PFSK-1 (cell line): ENCODE data around the gene ACKR2.

Source experiments
- FOXP2 ChIP-seq: optimal IDR thresholded peaks from 2 replicates; pipeline ENCODE3; 2011; ENCODE audit warnings: borderline replicate concordance, control low read depth, inconsistent platforms; ENCODE audit not compliant: insufficient read depth; ENCODE audit errors: extremely low read length, extremely low read depth
- POLR2AphosphoS5 ChIP-seq: IDR thresholded peaks from 2 replicates; pipeline ENCODE4 v1.6.1; 2012; ENCODE audit warnings: low read depth, mild to moderate bottlenecking, control low read depth, low read length, moderate library complexity
- SIN3A ChIP-seq: IDR thresholded peaks from 2 replicates; pipeline ENCODE4 v1.6.1; 2012; ENCODE audit warnings: mild to moderate bottlenecking, low read length, moderate library complexity, borderline replicate concordance; ENCODE audit not compliant: insufficient read depth
- TAF1 ChIP-seq: IDR thresholded peaks from 2 replicates; pipeline ENCODE4 v1.6.1; 2012; ENCODE audit warnings: low read length, control low read depth, borderline replicate concordance; ENCODE audit not compliant: insufficient read depth
- TF ChIP-seq, protein P1 (sequence below), 2 experiments: IDR thresholded peaks; 2 replicates each; pipeline versions ENCODE4 v1.6.1 to v1.8.0; 2011 to 2012; ENCODE audit warnings: low read depth in 2 of 2, low read length in 2 of 2, control low read depth in 1 of 2, inconsistent platforms in 1 of 2, mild to moderate bottlenecking in 1 of 2, moderate library complexity in 1 of 2; ENCODE audit not compliant: insufficient read depth in 1 of 2

ACKR2 gene

DNA sequence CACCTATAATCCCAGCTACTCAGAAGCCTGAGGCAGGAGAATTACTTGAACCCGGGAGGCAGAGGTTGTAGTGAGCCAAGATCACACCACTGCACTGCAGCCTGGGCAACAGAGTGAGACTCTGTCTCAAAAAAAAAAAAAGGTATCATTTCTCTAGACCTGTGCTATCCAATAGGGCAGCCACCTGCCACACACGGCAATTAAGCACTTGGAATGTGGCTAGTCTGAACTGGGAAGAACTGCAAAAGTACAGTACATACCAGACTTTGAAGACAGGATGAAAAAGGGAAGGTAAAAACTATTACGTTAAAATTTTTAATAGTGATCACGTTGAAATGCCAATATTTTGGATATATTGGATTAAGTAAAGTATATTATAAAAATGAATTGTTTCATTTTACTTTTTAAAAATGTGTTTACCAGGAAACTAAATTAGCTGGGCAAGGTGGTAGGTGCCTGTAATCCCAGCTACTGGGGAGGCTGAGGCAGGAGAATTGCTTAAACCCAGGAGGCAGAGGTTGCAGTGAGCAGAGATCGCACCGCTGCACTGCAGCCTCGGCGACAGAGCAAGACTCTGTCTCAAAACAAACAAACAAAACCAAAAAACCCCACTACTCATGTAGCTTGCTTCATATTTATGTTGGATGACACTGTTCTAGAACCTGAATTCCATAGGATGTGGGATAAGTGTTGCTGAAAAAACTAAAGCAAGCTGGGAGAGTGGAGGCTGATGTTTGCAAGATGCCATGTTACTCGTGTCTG lies 64.2 kb downstream of the ACKR2 start:
- TF ChIP-seq POLR2AphosphoS5 = no peak
- TF ChIP-seq TAF1 = no peak
- TF ChIP-seq SIN3A = no peak
- no peak for TF ChIP-seq FOXP2
- TF ChIP-seq, protein P1, sequence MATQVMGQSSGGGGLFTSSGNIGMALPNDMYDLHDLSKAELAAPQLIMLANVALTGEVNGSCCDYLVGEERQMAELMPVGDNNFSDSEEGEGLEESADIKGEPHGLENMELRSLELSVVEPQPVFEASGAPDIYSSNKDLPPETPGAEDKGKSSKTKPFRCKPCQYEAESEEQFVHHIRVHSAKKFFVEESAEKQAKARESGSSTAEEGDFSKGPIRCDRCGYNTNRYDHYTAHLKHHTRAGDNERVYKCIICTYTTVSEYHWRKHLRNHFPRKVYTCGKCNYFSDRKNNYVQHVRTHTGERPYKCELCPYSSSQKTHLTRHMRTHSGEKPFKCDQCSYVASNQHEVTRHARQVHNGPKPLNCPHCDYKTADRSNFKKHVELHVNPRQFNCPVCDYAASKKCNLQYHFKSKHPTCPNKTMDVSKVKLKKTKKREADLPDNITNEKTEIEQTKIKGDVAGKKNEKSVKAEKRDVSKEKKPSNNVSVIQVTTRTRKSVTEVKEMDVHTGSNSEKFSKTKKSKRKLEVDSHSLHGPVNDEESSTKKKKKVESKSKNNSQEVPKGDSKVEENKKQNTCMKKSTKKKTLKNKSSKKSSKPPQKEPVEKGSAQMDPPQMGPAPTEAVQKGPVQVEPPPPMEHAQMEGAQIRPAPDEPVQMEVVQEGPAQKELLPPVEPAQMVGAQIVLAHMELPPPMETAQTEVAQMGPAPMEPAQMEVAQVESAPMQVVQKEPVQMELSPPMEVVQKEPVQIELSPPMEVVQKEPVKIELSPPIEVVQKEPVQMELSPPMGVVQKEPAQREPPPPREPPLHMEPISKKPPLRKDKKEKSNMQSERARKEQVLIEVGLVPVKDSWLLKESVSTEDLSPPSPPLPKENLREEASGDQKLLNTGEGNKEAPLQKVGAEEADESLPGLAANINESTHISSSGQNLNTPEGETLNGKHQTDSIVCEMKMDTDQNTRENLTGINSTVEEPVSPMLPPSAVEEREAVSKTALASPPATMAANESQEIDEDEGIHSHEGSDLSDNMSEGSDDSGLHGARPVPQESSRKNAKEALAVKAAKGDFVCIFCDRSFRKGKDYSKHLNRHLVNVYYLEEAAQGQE (IDR thresholded peaks at IDR 0.05; ENCODE audit: insufficient read depth in 1 of 2, low read depth in 2 of 2, low read length in 2 of 2) = no peak

DNA sequence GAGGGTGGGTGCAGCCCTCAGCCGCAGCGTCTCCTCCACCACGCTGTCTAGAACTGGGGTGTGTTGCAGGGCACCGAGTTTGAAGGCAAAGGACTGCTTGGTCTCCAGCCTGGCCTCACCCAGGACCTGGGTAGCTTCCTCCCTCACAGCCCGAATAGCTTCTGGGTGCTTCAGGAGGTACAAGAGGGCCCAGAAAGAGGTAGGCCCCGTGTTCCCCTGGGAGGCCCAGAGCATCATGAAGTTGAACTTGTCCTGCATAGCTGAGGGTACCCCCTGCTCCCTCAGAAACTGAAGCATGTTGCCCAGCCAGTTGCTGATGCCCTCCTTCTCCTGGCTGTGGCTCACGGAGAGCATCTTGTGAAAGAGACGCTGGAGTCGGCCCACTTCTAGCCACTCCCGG lies 65.5 kb downstream of the ACKR2 start:
- TF ChIP-seq POLR2AphosphoS5 (no peak), FOXP2 (no peak), TAF1 (no peak), SIN3A (no peak)
- TF ChIP-seq, protein P1 (IDR thresholded peaks at IDR 0.05; ENCODE audit: insufficient read depth in 1 of 2, low read depth in 2 of 2, low read length in 2 of 2) = no peak

DNA sequence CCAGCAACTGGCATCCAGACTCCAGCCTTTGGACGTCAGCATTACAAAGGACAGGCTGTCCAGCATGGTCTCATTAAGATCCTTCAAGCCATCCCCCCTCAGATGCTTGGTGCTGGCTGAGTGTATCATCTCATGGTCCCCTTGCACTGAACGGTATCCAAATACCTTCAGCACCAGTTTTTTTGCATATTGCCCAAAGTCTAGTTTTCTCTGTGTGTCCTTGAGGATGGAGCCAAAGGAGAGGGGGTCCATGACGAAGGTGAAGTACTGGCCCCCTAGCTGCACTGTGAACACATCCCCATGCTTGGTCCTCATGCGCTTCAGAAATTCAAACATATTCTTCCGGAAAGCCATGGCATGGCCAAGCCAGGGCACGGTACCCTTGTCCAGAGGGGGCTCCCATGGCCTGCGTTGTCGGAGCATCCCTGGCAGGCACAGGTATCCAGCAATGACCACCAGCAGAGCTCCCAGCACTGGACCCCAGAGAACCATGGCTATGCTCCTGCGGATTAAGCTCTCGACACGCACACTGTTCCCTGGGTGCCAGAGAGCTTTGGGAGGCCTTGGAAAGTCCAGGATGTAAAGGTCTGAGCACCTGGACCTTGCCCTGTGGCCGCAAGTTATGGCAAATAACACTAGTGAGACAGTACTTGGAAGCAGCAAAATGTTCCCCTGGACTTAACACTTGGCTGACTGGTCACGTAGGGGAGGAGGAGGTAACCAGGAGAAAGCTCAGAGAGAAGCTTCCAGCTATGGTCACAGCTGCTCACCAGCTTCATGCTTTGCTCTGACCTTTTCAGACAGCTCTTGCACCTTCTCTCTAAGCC lies 66.3 kb downstream of the ACKR2 start, which contains the start of gene CYP8B1:
Gene CYP8B1, minus strand, starts transcription at position 555 of the 827 bp plus-strand sequence. Its CDS starts 63 bp downstream, at position 492.
- no peak for TF ChIP-seq SIN3A
- no peak for TF ChIP-seq FOXP2
- TF ChIP-seq, protein P1 (IDR thresholded peaks at IDR 0.05; ENCODE audit: insufficient read depth in 1 of 2, low read depth in 2 of 2, low read length in 2 of 2) = no peak
- no peak for TF ChIP-seq TAF1
- TF ChIP-seq POLR2AphosphoS5 = no peak

DNA sequence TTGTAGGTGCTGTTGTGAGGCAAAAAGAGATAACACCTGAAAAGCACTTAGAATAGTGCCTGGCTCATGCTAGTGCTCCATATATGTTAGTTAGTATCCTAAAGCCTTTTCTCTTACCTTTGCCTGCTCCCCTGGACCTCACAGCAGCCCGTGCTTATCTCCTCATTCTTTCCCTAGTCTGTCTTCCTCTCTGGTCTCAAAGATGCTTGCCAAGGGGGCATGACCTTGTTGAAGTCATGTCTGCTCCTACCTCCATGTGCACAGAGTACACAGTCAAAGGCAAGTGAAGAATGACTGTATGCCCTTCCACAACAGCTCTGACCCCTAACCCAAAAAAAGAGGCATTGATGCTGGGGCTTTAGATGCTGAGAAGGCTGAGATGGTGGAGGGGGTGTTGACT lies 67.2 kb downstream of the ACKR2 start:
- no peak for TF ChIP-seq SIN3A
- TF ChIP-seq TAF1 = no peak
- TF ChIP-seq POLR2AphosphoS5 = no peak
- TF ChIP-seq, protein P1 (IDR thresholded peaks at IDR 0.05; ENCODE audit: insufficient read depth in 1 of 2, low read depth in 2 of 2, low read length in 2 of 2) = no peak
- no peak for TF ChIP-seq FOXP2
